Peyer's patch (tissue), 4 donors: Measurements from ENCODE around the gene SLC40A1. TPM values are rescaled to one million over a fixed set of nuclear protein-coding genes. Genes with fewer than 3 reads are reported as not detected.
"Not testable (repeated sequence)": the region's sequence is repeated elsewhere in the genome, so short reads cannot be mapped to it uniquely, and the experiment has no call there.

Experiments
- DNase-seq, 3 donors: peaks; one replicate each; pipeline ENCODE4 v3.0.0-alpha.2; 2017 to 2019
- H3K27ac ChIP-seq, 4 donors: fragments of 200-600 bp; sonication (generic); one replicate each; pipeline ENCODE4 v1.5.1; 2016 to 2019
- H3K27me3 ChIP-seq, 2 donors: fragments of 200-600 bp; sonication (generic); one replicate each; pipeline ENCODE4 v1.5.1; 2019
- H3K36me3 ChIP-seq, 3 donors: fragments of 200-600 bp; sonication (generic); one replicate each; pipeline ENCODE4 v1.5.1; 2016 to 2019
- H3K4me1 ChIP-seq, 4 donors: fragments of 200-600 bp; sonication (generic); one replicate each; pipeline ENCODE4 v1.5.1; 2016 to 2019
- H3K4me3 ChIP-seq, 4 donors: fragments of 200-600 bp; sonication (generic); 1 replicate in 3 of 4; 2 replicates in 1 of 4; pipeline ENCODE4 v1.5.1; 2016 to 2019; ENCODE audit warnings: mild to moderate bottlenecking in 1 of 4
- H3K9me3 ChIP-seq, 4 donors: fragments of 200-600 bp; sonication (generic); one replicate each; pipeline ENCODE4 v1.5.1; 2016 to 2019; ENCODE audit warnings: mild to moderate bottlenecking in 1 of 4
- CTCF ChIP-seq, 6 experiments: fragments of 450-650 bp in 4 of 6; fragments of 200-600 bp in 2 of 6; sonication (generic) in 1 of 6; IDR thresholded peaks; one replicate each; pipeline ENCODE4 v1.5.1; 2017 to 2019; ENCODE audit warnings: antibody characterized with exemption in 6 of 6, mild to moderate bottlenecking in 3 of 6, moderate library complexity in 1 of 6
- POLR2A ChIP-seq, 2 donors: fragments of 450-650 bp; IDR thresholded peaks; one replicate each; pipeline ENCODE4 v1.5.1; 2017; ENCODE audit warnings: antibody characterized with exemption in 2 of 2, mild to moderate bottlenecking in 2 of 2, moderate library complexity in 2 of 2
- total RNA-seq, 4 donors: library from RNA; depleted of rRNA; stranded (reverse); fragments of >200 nt; gene quantifications; one replicate each; pipeline ENCODE4 v1.1.0, GENCODE V29; 2016

SLC40A1 gene
- total RNA-seq, 4 donors from 2014 or later, result 69.8 to 208 (median 149) TPM

- no peak for DNase-seq
These were observed 28.3 kb upstream of the SLC40A1 start for GRCh38 chr2:189608795-189609422.

GRCh38 chr2:189608170-189608569 is 27.6 kb upstream of the SLC40A1 start:
- TF ChIP-seq CTCF (IDR thresholded peaks at IDR 0.05), result no peak
- TF ChIP-seq POLR2A (IDR thresholded peaks at IDR 0.05), result no peak
- Histone ChIP-seq H3K27me3 (no peaks in the 10 kb centered on the region), H3K27ac (no peak overlapping the region), H3K9me3 (no peaks in the 10 kb centered on the region), H3K4me1 (no peaks in the 10 kb centered on the region), H3K4me3 (no peak overlapping the region), H3K36me3 (no peaks in the 10 kb centered on the region)
- no peak for DNase-seq

More at GRCh38 chr2:189608795-189609422, 28.3 kb upstream of the SLC40A1 start:
- Histone ChIP-seq H3K27ac (no peak overlapping the region), H3K4me1 (no peaks in the 10 kb centered on the region), H3K4me3 (no peak overlapping the region), H3K36me3 (no peaks in the 10 kb centered on the region), H3K9me3 (no peaks in the 10 kb centered on the region), H3K27me3 (no peaks in the 10 kb centered on the region)
- no peak for TF ChIP-seq POLR2A (IDR thresholded peaks at IDR 0.05)
- no peak for TF ChIP-seq CTCF (IDR thresholded peaks at IDR 0.05)

GRCh38 chr2:189602233-189602632 is 21.6 kb upstream of the SLC40A1 start:
- Histone ChIP-seq H3K36me3 (no peaks in the 10 kb centered on the region), H3K4me3 (no peak overlapping the region), H3K9me3 (no peaks in the 10 kb centered on the region), H3K4me1 (no peaks in the 10 kb centered on the region), H3K27me3 (no peaks in the 10 kb centered on the region), H3K27ac (no peak overlapping the region)
- DNase-seq, result no peak
- no peak for TF ChIP-seq POLR2A (IDR thresholded peaks at IDR 0.05)
- TF ChIP-seq CTCF (IDR thresholded peaks at IDR 0.05), result no peak

GRCh38 chr2:189601652-189602051 is 21.1 kb upstream of the SLC40A1 start:
- DNase-seq, H3K27me3 ChIP-seq, H3K27ac ChIP-seq, H3K36me3 ChIP-seq, H3K4me3 ChIP-seq, H3K9me3 ChIP-seq, H3K4me1 ChIP-seq: not testable (repeated sequence)

- no peaks in the 10 kb centered on the region for H3K27me3 ChIP-seq
- H3K27ac ChIP-seq, result no peak overlapping the region
- no peaks in the 10 kb centered on the region for H3K9me3 ChIP-seq
- no peak overlapping the region for H3K4me3 ChIP-seq
- no peaks in the 10 kb centered on the region for H3K36me3 ChIP-seq
- TF ChIP-seq CTCF (IDR thresholded peaks at IDR 0.05) (no peak), POLR2A (IDR thresholded peaks at IDR 0.05) (no peak)
- no peak for DNase-seq
- no peaks in the 10 kb centered on the region for H3K4me1 ChIP-seq
These were observed 20.5 kb upstream of the SLC40A1 start for GRCh38 chr2:189601043-189601442.

GRCh38 chr2:189599245-189599644 is 18.7 kb upstream of the SLC40A1 start:
- H3K4me1 ChIP-seq, result no peaks in the 10 kb centered on the region

More at GRCh38 chr2:189599245-189599644, 18.7 kb upstream of the SLC40A1 start:
- no peak overlapping the region for H3K4me3 ChIP-seq
- TF ChIP-seq POLR2A (IDR thresholded peaks at IDR 0.05), result no peak
- no peak for TF ChIP-seq CTCF (IDR thresholded peaks at IDR 0.05)
- no peaks in the 10 kb centered on the region for H3K9me3 ChIP-seq
- no peaks in the 10 kb centered on the region for H3K27me3 ChIP-seq
- DNase-seq, result no peak
- no peaks in the 10 kb centered on the region for H3K36me3 ChIP-seq
- no peak overlapping the region for H3K27ac ChIP-seq
